ENCODE measurements around the gene LONP1. TPM values are rescaled to one million over a fixed set of nuclear protein-coding genes. Genes with fewer than 3 reads are reported as not detected.

LONP1 gene
- total RNA-seq, 1 donor from 2014 or later: 74.0 TPM

GRCh38 chr19:5646703-5647102 is 73.2 kb downstream of the LONP1 start:
- peaks cover 31% of the 10 kb centered on the region for H3K36me3 Mint-ChIP-seq
- no peaks in the 10 kb centered on the region for H3K9me3 Mint-ChIP-seq
- H3K27ac Mint-ChIP-seq: no peak overlapping the region
- DNase-seq (ENCODE audit: extremely low spot score, unreplicated experiment): no peak
- peaks cover under 1% of the 10 kb centered on the region for H3K4me1 Mint-ChIP-seq (ENCODE audit: unreplicated experiment)
- no peak for TF ChIP-seq CTCF (conservative IDR thresholded peaks at IDR 0.05)
- no peaks in the 10 kb centered on the region for H3K27me3 Mint-ChIP-seq
- no peak overlapping the region for H3K4me3 Mint-ChIP-seq

- TF ChIP-seq CTCF (conservative IDR thresholded peaks at IDR 0.05): no peak
- Mint-ChIP-seq H3K27ac (no peak overlapping the region), H3K27me3 (no peaks in the 10 kb centered on the region), H3K4me1 (ENCODE audit: unreplicated experiment) (peaks cover 4% of the 10 kb centered on the region), H3K36me3 (peaks cover 33% of the 10 kb centered on the region), H3K4me3 (no peak overlapping the region), H3K9me3 (no peaks in the 10 kb centered on the region)
- DNase-seq (ENCODE audit: extremely low spot score, unreplicated experiment): no peak
Observed at GRCh38 chr19:5645409-5645808, 74.5 kb downstream of the LONP1 start.

GRCh38 chr19:5644037-5644436 is 75.9 kb downstream of the LONP1 start:
- H3K27me3 Mint-ChIP-seq: no peaks in the 10 kb centered on the region
- no peak overlapping the region for H3K4me3 Mint-ChIP-seq
- no peaks in the 10 kb centered on the region for H3K9me3 Mint-ChIP-seq
- H3K4me1 Mint-ChIP-seq (ENCODE audit: unreplicated experiment): peaks cover 4% of the 10 kb centered on the region
- no peak overlapping the region for H3K27ac Mint-ChIP-seq
- peaks cover 30% of the 10 kb centered on the region for H3K36me3 Mint-ChIP-seq
- DNase-seq (ENCODE audit: extremely low spot score, unreplicated experiment): no peak
- TF ChIP-seq CTCF (conservative IDR thresholded peaks at IDR 0.05): no peak

GRCh38 chr19:5643060-5643459 is 76.9 kb downstream of the LONP1 start:
- Mint-ChIP-seq H3K9me3 (no peaks in the 10 kb centered on the region), H3K4me1 (ENCODE audit: unreplicated experiment) (peaks cover 4% of the 10 kb centered on the region), H3K27ac (no peak overlapping the region), H3K36me3 (peaks cover 30% of the 10 kb centered on the region), H3K27me3 (no peaks in the 10 kb centered on the region), H3K4me3 (no peak overlapping the region)
- DNase-seq (ENCODE audit: extremely low spot score, unreplicated experiment): no peak
- TF ChIP-seq CTCF (conservative IDR thresholded peaks at IDR 0.05): no peak

GRCh38 chr19:5642204-5642603 is 77.7 kb downstream of the LONP1 start:
- DNase-seq (ENCODE audit: extremely low spot score, unreplicated experiment): no peak
- Mint-ChIP-seq H3K27ac (no peak overlapping the region), H3K27me3 (no peaks in the 10 kb centered on the region), H3K36me3 (peaks cover 28% of the 10 kb centered on the region), H3K4me3 (no peak overlapping the region), H3K4me1 (ENCODE audit: unreplicated experiment) (peaks cover 4% of the 10 kb centered on the region), H3K9me3 (no peaks in the 10 kb centered on the region)
- TF ChIP-seq CTCF (conservative IDR thresholded peaks at IDR 0.05): no peak

Other genes starting within 250 kb of the LONP1 start
- gene TINCR, start 152.2 kb downstream of the LONP1 start, total RNA-seq (ENCODE audit: low replicate concordance): 9.0 and 52.4 TPM in 2 replicates
- gene SAFB2, start 97.4 kb downstream of the LONP1 start, total RNA-seq (ENCODE audit: low replicate concordance): 60.9 and 93.4 TPM in 2 replicates
- 103 and 127 TPM in 2 replicates for gene SAFB, start 97.1 kb downstream of the LONP1 start, total RNA-seq (ENCODE audit: low replicate concordance)
- 42.2 and 50.0 TPM in 2 replicates for gene MICOS13, start 39.6 kb downstream of the LONP1 start, total RNA-seq (ENCODE audit: low replicate concordance)
- 6.2 and 11.0 TPM in 2 replicates for gene HSD11B1L, start 39.1 kb downstream of the LONP1 start, total RNA-seq (ENCODE audit: low replicate concordance)
- gene RPL36, start 29.9 kb downstream of the LONP1 start, total RNA-seq (ENCODE audit: low replicate concordance): 1,016 and 1,024 TPM in 2 replicates
- gene CATSPERD, start 491 bp upstream of the LONP1 start, total RNA-seq (ENCODE audit: low replicate concordance): 0.41 TPM in 1 of 2 replicates, not detected in the other
- gene PRR22, start 64.6 kb upstream of the LONP1 start, total RNA-seq (ENCODE audit: low replicate concordance): 3.3 and 5.2 TPM in 2 replicates
- gene DUS3L, start 71.0 kb upstream of the LONP1 start, total RNA-seq (ENCODE audit: low replicate concordance): 38.6 and 45.0 TPM in 2 replicates
- gene NRTN, start 84.9 kb upstream of the LONP1 start, total RNA-seq (ENCODE audit: low replicate concordance): 2.8 and 5.4 TPM in 2 replicates
- 0.87 and 1.4 TPM in 2 replicates for gene FUT6, start 119.6 kb upstream of the LONP1 start, total RNA-seq (ENCODE audit: low replicate concordance)
- 6.6 and 16.3 TPM in 2 replicates for gene FUT3, start 131.3 kb upstream of the LONP1 start, total RNA-seq (ENCODE audit: low replicate concordance)
- 0.17 TPM in 1 of 2 replicates, not detected in the other for gene FUT5, start 150.4 kb upstream of the LONP1 start, total RNA-seq (ENCODE audit: low replicate concordance)
- 253 and 265 TPM in 2 replicates for gene NDUFA11, start 183.6 kb upstream of the LONP1 start, total RNA-seq (ENCODE audit: low replicate concordance)
- gene VMAC, start 184.7 kb upstream of the LONP1 start, total RNA-seq (ENCODE audit: low replicate concordance): 7.1 and 7.4 TPM in 2 replicates
- 13.9 and 14.1 TPM in 2 replicates for gene CAPS, start 194.1 kb upstream of the LONP1 start, total RNA-seq (ENCODE audit: low replicate concordance)

All from type B pancreatic cell (in vitro differentiated cells).